Measurements from ENCODE around the gene CLDN6.

CLDN6 gene

GRCh38 chr16:3026609-3027488 lies 8.9 kb upstream of the CLDN6 start:
- DNase-seq: no peak

- no peak for DNase-seq
Measured at GRCh38 chr16:3026003-3026378, 8.0 kb upstream of the CLDN6 start.

GRCh38 chr16:3025032-3026002 lies 7.3 kb upstream of the CLDN6 start:
- DNase-seq: no peak

DNA sequence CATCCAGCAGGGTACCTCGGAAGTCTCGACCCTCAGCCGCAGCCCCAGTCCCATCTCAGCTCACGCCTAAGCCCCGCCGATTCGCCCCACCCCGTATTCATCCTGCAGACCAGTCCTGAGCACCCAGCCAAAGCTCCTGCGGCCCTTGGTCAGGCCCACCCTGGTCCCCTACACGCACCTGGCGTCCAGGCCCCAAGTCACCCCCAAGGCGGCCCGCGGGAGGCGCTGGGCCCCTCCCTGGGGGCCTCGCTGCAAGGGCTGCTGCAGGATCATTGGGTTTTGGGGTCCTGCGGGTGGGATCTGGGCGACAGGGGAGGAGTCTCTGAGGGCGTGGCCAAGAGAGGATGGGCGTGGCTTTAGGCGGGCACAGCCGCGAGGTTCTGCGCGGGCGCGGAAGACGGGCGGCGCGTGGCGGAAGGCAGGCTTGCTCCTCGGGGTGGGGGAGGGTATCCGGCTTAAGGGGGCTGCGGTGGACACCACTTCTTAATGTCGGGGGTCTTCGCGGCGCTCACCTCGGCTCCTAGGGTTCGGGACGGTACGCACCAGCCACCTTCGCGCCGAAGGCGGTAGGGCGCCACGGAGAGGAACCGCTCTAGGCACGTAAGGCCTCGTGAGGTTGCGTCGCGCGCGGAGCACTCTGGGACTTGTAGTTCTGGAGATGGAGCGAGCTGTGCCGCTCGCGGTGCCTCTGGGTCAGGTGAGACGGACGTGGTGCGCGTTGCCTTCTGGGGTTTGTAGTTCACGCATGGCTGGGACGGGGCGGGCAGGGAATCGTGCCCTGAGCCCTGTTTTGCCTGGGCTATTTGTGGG lies 5.9 kb upstream of the CLDN6 start, which contains the start of the genes HCFC1R1 and THOC6:
Gene HCFC1R1, minus strand, starts transcription at position 274 of the 810 bp plus-strand sequence. Its CDS starts 1 bp downstream, at position 273.
Gene THOC6, plus strand, starts transcription at position 367 of the 810 bp plus-strand sequence. Its CDS starts 292 bp downstream, at position 659.
- DNase-seq: peak; percentile 97

DNA sequence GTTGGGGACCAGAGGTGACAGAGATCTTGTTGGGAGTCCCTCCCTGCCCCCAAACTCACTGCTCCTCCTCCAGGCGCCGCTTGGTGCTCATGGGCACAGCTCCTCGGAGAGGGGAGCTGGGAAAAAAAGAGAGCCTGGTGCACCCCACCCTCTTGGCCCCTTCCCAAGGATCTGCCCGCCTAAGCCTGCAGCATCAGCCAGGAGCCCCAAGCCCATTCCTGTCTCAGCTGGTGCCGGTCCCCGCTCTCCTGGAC lies 5.4 kb upstream of the CLDN6 start:
- peak; percentile 71 for DNase-seq

DNA sequence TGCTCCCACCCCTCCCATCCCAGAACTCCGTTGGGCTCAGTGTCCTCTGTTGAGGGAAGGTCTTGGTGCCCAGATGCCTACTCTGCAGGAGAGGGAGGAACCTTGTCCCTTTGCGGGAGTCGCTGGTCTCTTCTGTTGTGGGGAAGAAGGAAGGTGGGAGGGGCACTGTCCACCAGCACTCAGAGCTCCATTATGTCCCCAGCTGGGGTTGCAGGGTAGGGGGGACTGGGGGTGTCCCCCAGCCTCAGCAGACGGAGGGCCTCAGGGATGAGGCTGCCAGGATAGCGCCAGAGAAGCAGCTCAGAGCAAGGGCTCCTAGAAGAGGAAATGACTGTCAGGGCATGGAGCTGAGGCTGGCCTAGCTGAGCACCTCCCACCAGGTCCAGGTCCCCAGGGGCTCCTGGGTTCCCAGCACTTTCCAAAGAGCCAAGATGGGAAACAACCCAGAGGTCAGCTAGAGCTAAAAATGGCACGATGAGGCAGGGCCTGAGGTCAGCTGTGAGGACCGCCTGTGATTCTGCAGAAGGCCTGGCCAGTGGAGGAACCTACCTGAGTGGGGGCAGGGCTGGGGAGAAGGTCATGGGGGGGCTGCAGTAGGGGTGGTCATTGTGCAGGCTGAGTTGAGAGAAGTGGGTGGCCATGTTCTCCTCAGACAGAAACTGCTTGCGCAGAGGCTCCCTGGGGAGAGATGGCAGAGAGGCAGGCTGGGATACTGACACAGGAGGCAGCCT lies 4.9 kb upstream of the CLDN6 start:
- no peak for DNase-seq

DNA sequence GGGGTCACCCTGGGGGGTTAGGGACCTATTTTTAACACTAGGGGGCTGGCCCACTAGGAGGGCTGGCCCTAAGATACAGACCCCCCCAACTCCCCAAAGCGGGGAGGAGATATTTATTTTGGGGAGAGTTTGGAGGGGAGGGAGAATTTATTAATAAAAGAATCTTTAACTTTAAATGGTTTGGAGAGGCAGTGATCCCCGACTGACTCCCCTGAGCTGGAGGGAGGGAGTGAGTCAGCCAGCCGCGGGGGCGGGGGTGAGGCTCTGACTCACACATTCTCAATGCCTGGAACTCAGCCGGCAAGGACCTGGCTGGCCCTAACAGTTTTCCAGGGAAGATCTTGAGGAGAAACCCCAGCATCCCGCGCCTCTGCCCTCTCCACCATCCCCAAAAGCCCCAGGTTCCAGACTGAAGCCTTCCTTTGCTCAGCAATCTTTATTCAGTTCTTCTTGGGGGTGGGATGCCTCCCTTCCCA lies 4.3 kb upstream of the CLDN6 start:
- no peak for DNase-seq

- peak; percentile 59 for DNase-seq
Measured at GRCh38 chr16:3021449-3022207, 3.6 kb upstream of the CLDN6 start.

- no peak for DNase-seq
Measured at GRCh38 chr16:3020604-3021448, 2.8 kb upstream of the CLDN6 start.

GRCh38 chr16:3020247-3020603 lies 2.2 kb upstream of the CLDN6 start, which contains the start of gene TNFRSF12A:
TNFRSF12A (plus strand) TSS chr16:3020368; CDS start chr16:3020398, 30 bp downstream.
- peak; percentile 70 for DNase-seq

DNA sequence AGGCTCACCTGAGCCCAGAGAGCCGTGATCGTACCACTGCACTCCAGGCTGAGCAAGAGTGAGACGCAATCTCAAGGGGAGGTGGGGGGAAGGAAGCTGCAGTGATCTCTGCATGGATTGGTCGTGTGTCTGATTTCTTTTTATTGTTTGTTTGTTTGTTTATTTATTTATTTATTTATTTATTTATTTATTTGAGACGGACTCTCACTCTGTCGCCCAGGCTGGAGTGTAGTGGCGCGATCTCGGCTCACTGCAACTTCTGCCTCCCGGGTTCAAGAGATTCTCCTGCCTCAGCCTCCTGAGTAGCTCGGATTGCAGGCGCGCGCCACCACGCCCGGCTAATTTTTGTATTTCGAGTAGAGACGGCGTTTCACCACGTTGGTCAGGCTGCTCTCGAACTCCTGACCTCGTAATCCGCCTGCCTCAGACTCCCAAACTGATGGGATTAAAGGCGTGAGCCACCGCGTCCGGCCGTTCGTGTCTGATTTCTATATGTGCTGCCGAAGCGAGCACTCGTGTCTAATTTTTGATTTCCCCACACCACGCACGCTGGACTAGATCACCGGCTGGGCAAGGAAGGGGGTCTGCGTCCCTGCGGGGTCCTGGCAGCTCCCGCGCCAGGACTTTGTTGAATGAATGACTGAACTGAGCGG lies 1.7 kb upstream of the CLDN6 start:
- DNase-seq: no peak

DNA sequence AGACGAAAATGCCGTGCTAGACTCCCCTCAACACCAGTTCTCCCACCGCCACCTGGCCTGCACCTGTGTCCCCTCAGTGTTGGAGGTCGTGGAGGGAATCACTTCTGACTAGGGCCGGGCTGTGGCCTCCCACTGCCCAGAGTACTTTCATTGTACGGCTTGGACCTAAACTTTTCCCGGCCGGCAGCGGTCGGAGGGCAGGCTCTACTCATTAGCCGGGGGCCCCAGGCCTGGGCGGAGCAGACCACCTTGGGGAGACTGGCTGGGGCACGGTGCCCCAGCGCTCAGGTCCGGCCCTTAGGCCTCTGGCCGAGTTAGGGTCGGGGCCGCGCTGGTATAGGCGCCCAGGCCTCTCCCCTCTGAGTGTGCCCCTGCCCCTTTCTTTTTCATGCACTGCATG lies 639 bp downstream of the CLDN6 start:
- DNase-seq: no peak

DNA sequence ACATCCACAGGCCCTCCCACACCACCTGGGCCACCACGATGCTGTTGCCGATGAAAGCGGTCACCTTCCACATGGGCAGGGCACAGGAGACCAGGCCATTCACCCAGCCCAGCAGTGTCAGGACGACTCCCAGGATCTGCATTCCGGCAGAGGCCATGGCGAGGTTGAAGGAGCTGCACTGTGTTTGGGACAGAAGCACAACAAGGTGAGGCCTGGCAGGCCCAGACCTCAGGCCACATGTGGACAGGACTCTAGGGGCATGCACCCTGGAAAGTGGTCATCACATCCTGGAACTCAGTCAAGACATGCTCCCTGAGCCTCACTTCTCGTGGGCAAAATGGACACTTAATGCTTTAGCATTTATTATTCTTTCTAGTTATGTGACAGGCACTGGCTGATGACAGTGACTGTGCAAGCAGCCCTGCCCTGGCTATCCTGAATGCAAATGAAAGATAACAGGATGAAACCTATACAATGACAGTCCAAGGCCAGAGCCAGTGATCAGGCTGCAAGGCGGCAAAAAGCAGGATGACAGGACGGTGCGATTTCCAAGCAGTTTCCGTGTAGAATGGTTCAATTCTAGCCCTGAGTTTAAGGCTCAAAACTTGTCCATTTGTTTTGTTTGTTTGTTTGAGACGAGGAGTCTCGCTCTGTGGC lies 2.0 kb downstream of the CLDN6 start:
- DNase-seq: no peak

GRCh38 chr16:3014971-3015370 lies 3.0 kb downstream of the CLDN6 start:
- no peak for DNase-seq

DNA sequence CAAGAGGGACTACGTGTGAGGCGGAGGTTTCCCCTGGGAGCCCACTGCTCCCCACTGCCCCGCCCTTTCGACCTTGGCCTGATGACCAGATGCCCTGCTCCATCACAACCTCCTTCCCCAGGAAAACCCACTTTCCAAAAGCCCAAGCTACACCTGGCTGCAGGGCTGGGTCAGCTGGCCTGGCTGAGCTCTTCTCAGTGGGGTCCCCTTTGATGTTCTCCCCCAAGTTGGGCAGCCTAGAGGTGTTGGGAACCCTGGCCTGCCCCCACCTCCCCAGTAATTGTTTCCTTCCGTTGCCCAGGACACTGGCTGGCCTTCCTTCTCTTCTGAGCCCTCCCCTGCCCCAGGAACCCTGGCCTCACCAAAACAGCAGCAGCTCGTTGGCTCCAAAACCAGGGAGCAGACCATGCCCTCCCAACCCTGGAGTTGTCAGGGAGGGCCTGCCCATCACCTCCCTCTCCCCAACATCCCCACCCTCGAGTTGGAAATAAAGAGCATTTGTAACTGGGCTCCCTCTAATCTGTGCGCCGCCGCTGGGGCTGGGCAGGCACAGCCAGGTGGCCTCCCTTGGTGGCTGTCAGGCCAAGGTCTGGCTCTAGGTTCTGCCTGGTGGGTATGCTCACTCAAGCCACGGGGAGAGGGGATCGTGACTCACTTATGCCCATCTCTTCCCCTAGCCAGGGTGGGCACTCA lies 3.8 kb downstream of the CLDN6 start:
- DNase-seq: no peak

GRCh38 chr16:3013491-3013951 lies 4.5 kb downstream of the CLDN6 start:
- no peak for DNase-seq

DNA sequence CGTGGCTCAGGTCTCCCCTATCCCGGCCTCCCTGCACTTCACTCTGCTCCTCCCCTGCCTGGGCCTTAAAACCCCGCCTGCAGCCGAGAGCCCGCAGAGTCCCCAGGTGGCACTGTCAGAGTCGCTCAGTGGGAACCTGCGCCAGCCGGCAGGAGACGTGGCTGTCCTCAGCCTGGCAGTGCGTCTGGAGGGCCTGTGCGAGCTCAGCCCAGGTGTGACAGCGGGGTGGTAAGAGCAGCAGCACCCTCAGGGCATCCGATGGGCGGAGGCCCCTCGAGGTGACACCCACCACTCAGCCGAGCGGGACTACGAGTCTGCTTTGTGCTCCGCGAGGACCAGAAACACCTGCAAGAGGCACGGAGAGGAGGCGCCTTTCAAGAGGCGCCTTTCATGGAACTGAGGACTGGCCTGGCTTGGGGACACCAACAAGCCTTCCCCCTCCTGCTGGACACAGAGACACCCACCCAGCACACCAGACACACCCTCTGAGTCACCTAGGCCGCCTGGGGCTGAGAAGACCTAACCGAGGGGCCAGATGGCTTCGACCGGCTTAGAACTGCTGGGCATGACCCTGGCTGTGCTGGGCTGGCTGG lies 5.1 kb downstream of the CLDN6 start, which contains the start of gene CLDN9:
Gene CLDN9, plus strand, starts transcription at position 96 of the 593 bp plus-strand sequence. Its CDS starts 440 bp downstream, at position 536.
- DNase-seq: peak; percentile 91

DNA sequence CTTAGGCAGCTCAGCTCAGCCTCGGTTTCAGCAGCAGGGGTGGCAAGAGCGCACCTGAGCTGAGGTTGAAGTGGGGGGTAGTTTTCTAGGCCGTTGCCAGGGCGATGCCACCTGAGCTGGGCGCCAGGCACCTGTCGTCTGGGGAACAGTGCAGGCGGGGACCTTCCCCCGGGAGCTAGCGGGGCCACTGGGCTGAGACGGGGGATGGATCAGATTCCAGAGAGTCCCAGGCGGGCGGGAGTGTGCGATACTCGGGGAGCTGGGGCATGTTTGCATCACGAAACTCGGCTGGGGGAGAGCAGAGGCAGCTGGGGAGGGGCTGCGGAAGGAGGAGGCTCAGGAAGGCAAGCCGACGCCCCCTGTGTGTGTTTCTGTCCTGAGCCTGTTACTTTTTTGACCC lies 5.7 kb downstream of the CLDN6 start:
- peak; percentile 96 for DNase-seq
